Astrocyte (in vitro differentiated cells and primary cell): Measurements from ENCODE around the gene TRMT61A. TPM values are rescaled to one million over a fixed set of nuclear protein-coding genes. Genes with fewer than 3 reads are reported as not detected.

Experiments
- DNase-seq: peaks from one replicate; pipeline ENCODE4 v3.0.0-alpha.2; 2010; ENCODE audit warnings: low read depth
- FAIRE-seq: peaks from 2 replicates; lab custom pipeline; 2011; peaks lifted over from hg19 to GRCh38; lab: Jason Lieb, UNC
- H2AFZ ChIP-seq: 2 replicates; pipeline ENCODE4 v1.6.0; 2012; ENCODE audit warnings: low read depth, low read length, inconsistent platforms
- H3K27ac ChIP-seq: 2 replicates; pipeline ENCODE4 v1.5.1; 2011; ENCODE audit warnings: low read depth, low read length, inconsistent platforms
- H3K27me3 ChIP-seq: 2 replicates; pipeline ENCODE4 v1.6.0; 2011; ENCODE audit warnings: low read length, inconsistent platforms; ENCODE audit not compliant: insufficient read depth
- H3K36me3 ChIP-seq: 2 replicates; pipeline ENCODE4 v1.5.1; 2011; ENCODE audit warnings: low read length, inconsistent platforms; ENCODE audit not compliant: insufficient read depth
- H3K4me1 ChIP-seq: 2 replicates; pipeline ENCODE4 v1.5.1; 2011; ENCODE audit warnings: low read length, inconsistent platforms; ENCODE audit not compliant: insufficient read depth
- H3K4me2 ChIP-seq: 2 replicates; pipeline ENCODE4 v1.6.0; 2012; ENCODE audit warnings: low read length, inconsistent platforms
- H3K4me3 ChIP-seq: 2 replicates; pipeline ENCODE4 v1.5.1; 2011; ENCODE audit warnings: low read depth, mild to moderate bottlenecking, low read length, inconsistent platforms; ENCODE audit not compliant: insufficient read depth
- H3K79me2 ChIP-seq: 2 replicates; pipeline ENCODE4 v1.6.0; 2012; ENCODE audit warnings: mild to moderate bottlenecking, low read length, inconsistent platforms; ENCODE audit not compliant: insufficient read depth
- H3K9ac ChIP-seq: 2 replicates; pipeline ENCODE4 v1.6.0; 2012; ENCODE audit warnings: mild to moderate bottlenecking, low read length, inconsistent platforms
- H3K9me3 ChIP-seq: 2 replicates; pipeline ENCODE4 v1.5.1; 2012; ENCODE audit warnings: low read depth, mild to moderate bottlenecking, low read length, inconsistent platforms; ENCODE audit not compliant: insufficient read depth
- H4K20me1 ChIP-seq: 2 replicates; pipeline ENCODE4 v1.6.0; 2012; ENCODE audit warnings: low read length, inconsistent platforms; ENCODE audit not compliant: insufficient read depth
- H3K27ac Mint-ChIP-seq: one replicate; pipeline ENCODE4 v1.8.0; 2021; ENCODE audit warnings: mild to moderate bottlenecking, mixed read lengths; ENCODE audit not compliant: unreplicated experiment
- H3K27me3 Mint-ChIP-seq: one replicate; pipeline ENCODE4 v1.8.0; 2021; ENCODE audit warnings: low read depth, mixed read lengths; ENCODE audit not compliant: unreplicated experiment
- H3K36me3 Mint-ChIP-seq: one replicate; pipeline ENCODE4 v1.8.0; 2021; ENCODE audit warnings: low read depth, mixed read lengths; ENCODE audit not compliant: unreplicated experiment
- H3K4me1 Mint-ChIP-seq: one replicate; pipeline ENCODE4 v1.8.0; 2021; ENCODE audit warnings: low read depth, mixed read lengths; ENCODE audit not compliant: unreplicated experiment
- H3K4me3 Mint-ChIP-seq: one replicate; pipeline ENCODE4 v1.8.0; 2021; ENCODE audit warnings: mild to moderate bottlenecking, moderate library complexity, mixed read lengths; ENCODE audit not compliant: unreplicated experiment
- H3K9me3 Mint-ChIP-seq: one replicate; pipeline ENCODE4 v1.8.0; 2021; ENCODE audit warnings: mild to moderate bottlenecking, mixed read lengths; ENCODE audit not compliant: unreplicated experiment
- CTCF ChIP-seq: IDR thresholded peaks from 2 replicates; pipeline ENCODE4 v1.5.1; 2011; ENCODE audit warnings: low read depth, mild to moderate bottlenecking, inconsistent platforms, low read length, moderate library complexity; ENCODE audit not compliant: insufficient read depth
- EZH2 ChIP-seq: IDR thresholded peaks from 2 replicates; pipeline ENCODE4 v1.6.1; 2012; ENCODE audit warnings: mild to moderate bottlenecking, low read length, inconsistent platforms; ENCODE audit not compliant: insufficient read depth
- total RNA-seq: library from RNA; stranded (reverse); gene quantifications from 2 replicates; pipeline ENCODE4 v1.2.1, GENCODE V29; 2021

TRMT61A gene
- total RNA-seq, 1 donor from 2014 or later, result 12.4 TPM

GRCh38 chr14:103547455-103547940 lies 18.5 kb downstream of the TRMT61A start:
- H2AFZ ChIP-seq, result no peak overlapping the region
- H3K36me3 ChIP-seq, result no peaks in the 10 kb centered on the region
- H3K4me2 ChIP-seq, result no peak overlapping the region
- no peak overlapping the region for H3K4me3 ChIP-seq
- peaks cover 12% of the 10 kb centered on the region for H3K4me1 ChIP-seq
- Mint-ChIP-seq H3K36me3 (peaks cover 2% of the 10 kb centered on the region), H3K4me1 (peaks cover 6% of the 10 kb centered on the region), H3K27me3 (no peaks in the 10 kb centered on the region), H3K9me3 (no peaks in the 10 kb centered on the region), H3K27ac (no peak overlapping the region), H3K4me3 (no peak overlapping the region)
- no peak for TF ChIP-seq CTCF
- no peak for TF ChIP-seq EZH2
- no peaks in the 10 kb centered on the region for H3K9me3 ChIP-seq
- H3K27ac ChIP-seq, result no peak overlapping the region
- H3K9ac ChIP-seq, result no peak overlapping the region
- H3K79me2 ChIP-seq, result no peaks in the 10 kb centered on the region
- FAIRE-seq (no peak), DNase-seq (no peak)
- H3K27me3 ChIP-seq, result no peaks in the 10 kb centered on the region
- H4K20me1 ChIP-seq, result peaks cover 25% of the 10 kb centered on the region

GRCh38 chr14:103547941-103548462 lies 19.0 kb downstream of the TRMT61A start:
- TF ChIP-seq EZH2, result no peak
- no peak overlapping the region for H3K9ac ChIP-seq
- Mint-ChIP-seq H3K9me3 (no peaks in the 10 kb centered on the region), H3K36me3 (peaks cover 2% of the 10 kb centered on the region), H3K27me3 (no peaks in the 10 kb centered on the region), H3K4me3 (no peak overlapping the region), H3K27ac (no peak overlapping the region), H3K4me1 (peaks cover 7% of the 10 kb centered on the region)
- H3K4me1 ChIP-seq, result peaks cover 10% of the 10 kb centered on the region
- peaks cover 30% of the 10 kb centered on the region for H4K20me1 ChIP-seq
- H3K9me3 ChIP-seq, result no peaks in the 10 kb centered on the region
- H3K79me2 ChIP-seq, result no peaks in the 10 kb centered on the region
- DNase-seq (no peak), FAIRE-seq (no peak)
- no peaks in the 10 kb centered on the region for H3K27me3 ChIP-seq
- H2AFZ ChIP-seq, result no peak overlapping the region
- H3K4me2 ChIP-seq, result no peak overlapping the region
- no peaks in the 10 kb centered on the region for H3K36me3 ChIP-seq
- no peak overlapping the region for H3K4me3 ChIP-seq
- no peak overlapping the region for H3K27ac ChIP-seq

GRCh38 chr14:103548463-103549351 lies 19.7 kb downstream of the TRMT61A start:
- Histone ChIP-seq H3K4me2 (no peak overlapping the region), H3K9ac (no peak overlapping the region), H3K27me3 (no peaks in the 10 kb centered on the region), H4K20me1 (peaks cover 36% of the 10 kb centered on the region), H3K9me3 (no peaks in the 10 kb centered on the region), H3K27ac (no peak overlapping the region), H3K4me3 (no peak overlapping the region), H3K79me2 (no peaks in the 10 kb centered on the region), H3K36me3 (no peaks in the 10 kb centered on the region), H3K4me1 (peaks cover 10% of the 10 kb centered on the region), H2AFZ (no peak overlapping the region)
- peaks cover 2% of the 10 kb centered on the region for H3K36me3 Mint-ChIP-seq
- TF ChIP-seq CTCF (no peak), EZH2 (no peak)
- DNase-seq (no peak), FAIRE-seq (no peak)
- H3K4me3 Mint-ChIP-seq, result no peak overlapping the region
- no peaks in the 10 kb centered on the region for H3K27me3 Mint-ChIP-seq
- no peaks in the 10 kb centered on the region for H3K9me3 Mint-ChIP-seq
- H3K4me1 Mint-ChIP-seq, result peaks cover 7% of the 10 kb centered on the region
- H3K27ac Mint-ChIP-seq, result no peak overlapping the region
